Stimulated activated CD8-positive, alpha-beta memory T cell treated with anti-CD3 and anti-CD28 coated beads, Interleukin-15, amount 100 ng/mL, for 4 hours (primary cell): ENCODE measurements around the gene MAGOHB.

Experiments
- DNase-seq, 2 donors: peaks; one replicate each; pipeline ENCODE4 v3.0.0-alpha.2; 2020; ENCODE audit warnings: low read depth in 2 of 2

Gene MAGOHB

DNA sequence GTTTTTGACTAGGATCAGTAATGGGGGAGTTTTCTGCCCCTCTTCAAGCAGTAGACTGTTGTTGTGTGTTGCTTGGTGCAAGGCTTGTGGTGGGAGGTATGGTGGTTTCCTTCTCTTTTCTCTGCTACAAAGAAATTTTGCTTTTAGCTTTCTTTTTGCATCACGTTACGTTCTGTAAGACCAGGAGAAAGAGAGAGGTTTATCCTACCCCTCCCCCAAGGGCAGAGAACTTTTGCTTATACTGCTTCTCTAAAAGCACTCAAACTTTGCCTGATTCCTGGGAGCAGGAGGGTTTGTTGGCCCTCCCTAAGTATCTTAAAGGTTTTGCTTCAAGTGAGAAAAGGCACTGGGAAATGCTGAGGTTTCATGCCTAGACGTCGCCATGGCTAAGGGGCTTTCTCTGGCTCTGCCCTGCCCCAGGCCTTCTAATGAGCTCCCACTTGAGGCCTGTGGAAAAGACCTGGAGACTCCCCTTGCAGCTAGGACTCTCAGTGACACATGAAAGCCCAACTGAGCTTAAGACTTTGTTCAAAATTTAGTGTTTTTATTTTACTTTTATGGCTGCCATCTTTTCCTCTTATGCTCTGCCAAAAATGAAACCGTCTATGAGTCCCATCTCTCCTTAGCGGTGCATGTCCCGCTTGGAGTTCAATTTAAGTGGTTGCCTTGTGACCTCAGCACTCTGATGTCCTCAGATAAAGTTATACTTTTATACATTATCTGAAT, 58.5 kb downstream of the MAGOHB start:
- DNase-seq: no peak

DNA sequence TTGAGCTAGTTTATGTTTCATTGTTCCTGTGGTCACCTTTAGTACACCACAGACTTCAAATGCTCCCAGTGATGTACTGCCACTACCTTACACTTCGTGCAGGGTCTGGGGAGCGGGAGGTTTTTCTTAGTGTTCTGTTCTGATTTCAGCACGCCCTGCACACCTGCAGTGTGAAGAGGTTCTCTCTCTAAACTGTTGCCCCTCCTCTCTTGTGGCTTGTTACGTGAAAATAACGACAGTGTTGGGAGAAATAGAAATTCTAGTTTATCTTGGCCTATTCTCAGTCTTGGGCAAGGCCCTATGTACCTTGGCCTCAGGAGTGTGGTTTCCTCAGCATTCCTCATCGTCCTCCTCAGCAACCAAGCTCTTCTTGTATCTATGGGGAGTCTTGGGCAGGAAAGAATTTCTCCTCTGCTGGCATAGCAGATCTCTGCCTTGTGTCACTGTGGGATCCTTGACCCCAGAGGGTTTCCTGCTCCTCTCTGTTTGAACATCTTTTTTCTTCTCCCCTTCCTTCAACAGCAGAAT, 59.1 kb downstream of the MAGOHB start:
- DNase-seq: no peak
